HEK293 (cell line): ENCODE results near the gene SLC25A45.

Source experiments
- BCL6B ChIP-seq: fragments of 450-650 bp; formaldehyde crosslinking; IDR thresholded peaks from 2 replicates; pipeline ENCODE4 v1.5.1; 2017; ENCODE audit warnings: missing biosample characterization, missing genetic modification characterization
- GLIS2 ChIP-seq: fragments of 450-650 bp; formaldehyde crosslinking; IDR thresholded peaks from 2 replicates; pipeline ENCODE4 v1.5.1; 2016; ENCODE audit warnings: missing biosample characterization, missing genetic modification characterization
- HOXC10 ChIP-seq: sonication (generic); formaldehyde crosslinking; IDR thresholded peaks from 2 replicates; pipeline ENCODE4 v1.8.1; 2023; ENCODE audit warnings: mild to moderate bottlenecking, missing genetic modification reagents
- MYNN ChIP-seq: fragments of 450-650 bp; formaldehyde crosslinking; IDR thresholded peaks from 2 replicates; pipeline ENCODE4 v1.5.1; 2016; ENCODE audit warnings: missing biosample characterization, missing genetic modification characterization, borderline replicate concordance
- REPIN1 ChIP-seq: fragments of 450-650 bp; formaldehyde crosslinking; IDR thresholded peaks from 2 replicates; pipeline ENCODE4 v1.5.1; 2017; ENCODE audit warnings: missing biosample characterization, missing genetic modification characterization, low read depth
- REST ChIP-seq: fragments of 450-650 bp; formaldehyde crosslinking; IDR thresholded peaks from 2 replicates; pipeline ENCODE4 v1.5.1; 2016; ENCODE audit warnings: missing biosample characterization, missing genetic modification characterization
- SALL2 ChIP-seq: fragments of 450-650 bp; formaldehyde crosslinking; IDR thresholded peaks from 2 replicates; pipeline ENCODE4 v1.5.0; 2017; ENCODE audit warnings: missing biosample characterization, mild to moderate bottlenecking, missing genetic modification characterization, borderline replicate concordance
- SCRT2 ChIP-seq: fragments of 450-650 bp; formaldehyde crosslinking; IDR thresholded peaks from 2 replicates; pipeline ENCODE4 v1.5.1; 2016; ENCODE audit warnings: missing biosample characterization, missing genetic modification characterization
- WT1 ChIP-seq: fragments of 450-650 bp; formaldehyde crosslinking; IDR thresholded peaks from 2 replicates; pipeline ENCODE4 v1.5.1; 2016; ENCODE audit warnings: missing biosample characterization, missing genetic modification characterization
- YY1 ChIP-seq: fragments of 450-650 bp; formaldehyde crosslinking; IDR thresholded peaks from 2 replicates; pipeline ENCODE4 v1.5.1; 2018; ENCODE audit warnings: missing biosample characterization, missing genetic modification characterization
- ZBTB11 ChIP-seq: fragments of 450-650 bp; formaldehyde crosslinking; conservative IDR thresholded peaks from 2 replicates; pipeline ENCODE4 v1.5.1; 2016; ENCODE audit warnings: low read depth, missing biosample characterization, missing genetic modification characterization
- ZBTB49 ChIP-seq: fragments of 450-650 bp; formaldehyde crosslinking; IDR thresholded peaks from 2 replicates; pipeline ENCODE4 v1.5.1; 2016; ENCODE audit warnings: missing biosample characterization, missing genetic modification characterization, low read depth
- ZNF10 ChIP-seq: fragments of 450-650 bp; formaldehyde crosslinking; IDR thresholded peaks from 2 replicates; pipeline ENCODE4 v1.5.1; 2017; ENCODE audit warnings: missing biosample characterization, missing genetic modification characterization
- ZNF133 ChIP-seq: fragments of 450-650 bp; formaldehyde crosslinking; IDR thresholded peaks from 2 replicates; pipeline ENCODE4 v1.5.1; 2016; ENCODE audit warnings: missing biosample characterization, missing genetic modification characterization
- ZNF140 ChIP-seq: fragments of 450-650 bp; formaldehyde crosslinking; IDR thresholded peaks from 2 replicates; pipeline ENCODE4 v1.5.1; 2016; ENCODE audit warnings: missing biosample characterization, missing genetic modification characterization
- ZNF148 ChIP-seq: fragments of 450-650 bp; formaldehyde crosslinking; IDR thresholded peaks from 2 replicates; pipeline ENCODE4 v1.5.0; 2017; ENCODE audit warnings: missing biosample characterization, missing genetic modification characterization, borderline replicate concordance
- ZNF169 ChIP-seq: fragments of 450-650 bp; formaldehyde crosslinking; IDR thresholded peaks from 2 replicates; pipeline ENCODE4 v1.5.1; 2016; ENCODE audit warnings: missing biosample characterization, missing genetic modification characterization
- ZNF223 ChIP-seq: fragments of 450-650 bp; formaldehyde crosslinking; IDR thresholded peaks from 2 replicates; pipeline ENCODE4 v1.5.1; 2016; ENCODE audit warnings: missing biosample characterization, missing genetic modification characterization
- ZNF501 ChIP-seq: fragments of 450-650 bp; formaldehyde crosslinking; IDR thresholded peaks from 2 replicates; pipeline ENCODE4 v1.5.1; 2016; ENCODE audit warnings: missing biosample characterization, missing genetic modification characterization
- ZNF510 ChIP-seq: fragments of 450-650 bp; formaldehyde crosslinking; IDR thresholded peaks from 2 replicates; pipeline ENCODE4 v1.5.1; 2018; ENCODE audit warnings: mild to moderate bottlenecking, missing genetic modification characterization, missing biosample characterization; ENCODE audit not compliant: insufficient replicate concordance
- ZNF529 ChIP-seq: fragments of 450-650 bp; formaldehyde crosslinking; IDR thresholded peaks from 2 replicates; pipeline ENCODE4 v1.5.1; 2017; ENCODE audit warnings: missing genetic modification characterization, missing biosample characterization; ENCODE audit not compliant: insufficient replicate concordance
- ZNF549 ChIP-seq: fragments of 450-650 bp; IDR thresholded peaks from 2 replicates; pipeline ENCODE4 v1.5.1; 2018; ENCODE audit warnings: missing biosample characterization, missing genetic modification characterization, mild to moderate bottlenecking, inconsistent platforms, moderate library complexity
- ZNF76 ChIP-seq: fragments of 450-650 bp; formaldehyde crosslinking; IDR thresholded peaks from 2 replicates; pipeline ENCODE4; 2016; ENCODE audit warnings: low read depth, missing biosample characterization, missing genetic modification characterization, borderline replicate concordance
- ZSCAN16 ChIP-seq: fragments of 450-650 bp; formaldehyde crosslinking; IDR thresholded peaks from 2 replicates; pipeline ENCODE4 v1.5.1; 2016; ENCODE audit warnings: missing biosample characterization, missing genetic modification characterization

The SLC25A45 gene

GRCh38 chr11:65382033-65382803 lies at the start of gene SLC25A45 (continued):
- peak; percentile 100 for TF ChIP-seq GLIS2 (tag by site-specific recombination)
- no peak for TF ChIP-seq SALL2
- TF ChIP-seq ZNF148 (tag by site-specific recombination): no peak
- TF ChIP-seq ZNF133: no peak
- TF ChIP-seq ZNF510 (tag by site-specific recombination): no peak
- TF ChIP-seq ZNF529: no peak
- TF ChIP-seq REPIN1 (tag by site-specific recombination): no peak
- TF ChIP-seq BCL6B (tag by site-specific recombination): no peak; the same call in 1 of the 2 replicates
- TF ChIP-seq HOXC10: no peak
- TF ChIP-seq ZBTB11 (tag by site-specific recombination): 0 out of 2 replicates have a peak, but pooled peaks have one; percentile 18
- peak; percentile 47; the same call in 1 of the 2 replicates for TF ChIP-seq ZNF76 (tag by site-specific recombination)
- TF ChIP-seq ZNF10 (tag by site-specific recombination): no peak
- peak; percentile 88 for TF ChIP-seq YY1 (tag by site-specific recombination)
- no peak for TF ChIP-seq ZNF169 (tag by site-specific recombination)
- no peak for TF ChIP-seq ZNF549 (tag by site-specific recombination)
- TF ChIP-seq ZNF223 (tag by site-specific recombination): peak; percentile 90
- no peak for TF ChIP-seq ZNF140 (tag by site-specific recombination)
- TF ChIP-seq REST (tag by site-specific recombination): no peak
- TF ChIP-seq MYNN (tag by site-specific recombination): no peak
- no peak for TF ChIP-seq ZBTB49
- TF ChIP-seq WT1 (tag by site-specific recombination): peak; percentile 96
- peak; percentile 86 for TF ChIP-seq ZNF501 (tag by site-specific recombination)
- TF ChIP-seq ZSCAN16 (tag by site-specific recombination): no peak
- no peak for TF ChIP-seq SCRT2 (tag by site-specific recombination)
